Mucosa of rectum (tissue), 2 donors: Measurements from ENCODE around the gene TBC1D22A.

Source experiments
- H3K27ac ChIP-seq, 2 donors: one replicate each; pipeline ENCODE4 v1.7.0; 2013; ENCODE audit warnings: inconsistent platforms in 2 of 2, low read depth in 2 of 2, low read length in 2 of 2
- H3K27me3 ChIP-seq, 2 donors: one replicate each; pipeline ENCODE4 v1.7.0; 2013; ENCODE audit warnings: low read length in 2 of 2; ENCODE audit not compliant: control insufficient read depth in 2 of 2, insufficient read depth in 2 of 2
- H3K36me3 ChIP-seq, 2 donors: one replicate each; pipeline ENCODE4 v1.7.0; 2013; ENCODE audit warnings: low read length in 2 of 2; ENCODE audit not compliant: control insufficient read depth in 2 of 2, insufficient read depth in 2 of 2
- H3K4me1 ChIP-seq, 2 donors: one replicate each; pipeline ENCODE4 v1.7.0; 2013; ENCODE audit warnings: low read length in 2 of 2, mild to moderate bottlenecking in 1 of 2; ENCODE audit not compliant: control insufficient read depth in 2 of 2, insufficient read depth in 2 of 2
- H3K4me3 ChIP-seq, 2 donors: one replicate each; pipeline ENCODE4 v1.7.0; 2013; ENCODE audit warnings: low read length in 2 of 2
- H3K9ac ChIP-seq, 2 donors: one replicate each; pipeline ENCODE4 v1.7.0; 2013; ENCODE audit warnings: low read length in 2 of 2, low read depth in 1 of 2, mild to moderate bottlenecking in 1 of 2
- H3K9me3 ChIP-seq, 2 donors: one replicate each; pipeline ENCODE4 v1.7.0; 2013; ENCODE audit warnings: low read length in 2 of 2; ENCODE audit not compliant: control insufficient read depth in 2 of 2
- donor health status: healthy.
- donor health status: Normal muscosa, but diverticular disease.

The TBC1D22A gene

DNA sequence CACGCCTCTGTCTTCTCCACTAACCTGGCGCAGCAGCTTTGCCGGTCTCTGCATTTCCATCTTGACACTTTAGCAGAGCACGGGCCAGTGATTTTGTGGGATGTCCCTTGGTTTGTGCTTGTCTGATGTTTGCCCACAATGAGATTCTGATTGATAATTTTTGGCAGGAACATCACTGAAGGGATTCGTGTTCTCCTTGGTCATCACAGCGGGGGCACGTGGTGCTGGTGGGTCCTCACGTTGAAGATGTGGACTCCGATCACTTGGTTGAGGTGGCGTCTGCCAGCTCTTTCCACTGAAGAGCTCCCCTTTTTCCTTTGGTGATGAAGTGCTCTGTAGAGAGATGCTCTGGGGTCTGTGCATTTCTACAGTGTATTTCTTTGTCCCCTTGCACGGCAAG is 37.2 kb downstream of the TBC1D22A start:
- H3K9ac ChIP-seq: no peak overlapping the region
- no peak overlapping the region for H3K4me3 ChIP-seq
- H3K27ac ChIP-seq: no peak overlapping the region
- H3K9me3 ChIP-seq: no peaks in the 10 kb centered on the region
- H3K36me3 ChIP-seq: peaks cover 50 to 57% of the 10 kb centered on the region in 2 donors
- peaks cover 3 to 6% of the 10 kb centered on the region in 2 donors for H3K4me1 ChIP-seq
- no peaks in the 10 kb centered on the region for H3K27me3 ChIP-seq

GRCh38 chr22:46800102-46800857 is 37.8 kb downstream of the TBC1D22A start:
- no peak overlapping the region for H3K27ac ChIP-seq
- H3K9ac ChIP-seq: no peak overlapping the region
- H3K27me3 ChIP-seq: no peaks in the 10 kb centered on the region
- H3K9me3 ChIP-seq: no peaks in the 10 kb centered on the region
- no peak overlapping the region for H3K4me3 ChIP-seq
- peaks cover 49 to 59% of the 10 kb centered on the region in 2 donors for H3K36me3 ChIP-seq
- peaks cover 3 to 6% of the 10 kb centered on the region in 2 donors for H3K4me1 ChIP-seq

DNA sequence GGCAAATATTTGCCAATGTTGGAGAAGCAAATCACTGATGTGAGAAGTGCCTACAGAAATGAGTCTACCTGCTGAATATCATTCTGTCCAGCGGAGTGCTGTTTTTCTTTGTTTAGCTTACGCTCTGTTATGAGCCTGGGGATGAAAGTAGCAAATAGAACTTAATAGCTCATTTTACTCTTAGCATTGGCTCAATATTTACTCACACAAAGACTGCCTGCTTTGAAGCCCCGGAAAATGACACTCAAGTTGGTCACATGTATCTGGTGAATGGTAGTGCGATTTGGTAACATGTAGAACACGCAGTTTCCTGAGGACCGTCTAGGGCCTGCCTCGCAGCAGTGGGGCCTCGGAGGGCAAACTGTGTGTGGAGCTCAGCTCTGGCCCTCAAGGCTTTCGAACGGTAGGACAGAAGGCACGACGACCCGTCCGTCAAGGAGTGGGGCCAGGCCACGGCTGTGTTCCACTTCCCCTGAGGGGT is 38.9 kb downstream of the TBC1D22A start:
- Histone ChIP-seq H3K27me3 (no peaks in the 10 kb centered on the region), H3K4me3 (no peak overlapping the region), H3K36me3 (peaks cover 45 to 56% of the 10 kb centered on the region in 2 donors), H3K4me1 (peaks cover 3 to 6% of the 10 kb centered on the region in 2 donors), H3K9me3 (no peaks in the 10 kb centered on the region), H3K9ac (no peak overlapping the region), H3K27ac (no peak overlapping the region)

DNA sequence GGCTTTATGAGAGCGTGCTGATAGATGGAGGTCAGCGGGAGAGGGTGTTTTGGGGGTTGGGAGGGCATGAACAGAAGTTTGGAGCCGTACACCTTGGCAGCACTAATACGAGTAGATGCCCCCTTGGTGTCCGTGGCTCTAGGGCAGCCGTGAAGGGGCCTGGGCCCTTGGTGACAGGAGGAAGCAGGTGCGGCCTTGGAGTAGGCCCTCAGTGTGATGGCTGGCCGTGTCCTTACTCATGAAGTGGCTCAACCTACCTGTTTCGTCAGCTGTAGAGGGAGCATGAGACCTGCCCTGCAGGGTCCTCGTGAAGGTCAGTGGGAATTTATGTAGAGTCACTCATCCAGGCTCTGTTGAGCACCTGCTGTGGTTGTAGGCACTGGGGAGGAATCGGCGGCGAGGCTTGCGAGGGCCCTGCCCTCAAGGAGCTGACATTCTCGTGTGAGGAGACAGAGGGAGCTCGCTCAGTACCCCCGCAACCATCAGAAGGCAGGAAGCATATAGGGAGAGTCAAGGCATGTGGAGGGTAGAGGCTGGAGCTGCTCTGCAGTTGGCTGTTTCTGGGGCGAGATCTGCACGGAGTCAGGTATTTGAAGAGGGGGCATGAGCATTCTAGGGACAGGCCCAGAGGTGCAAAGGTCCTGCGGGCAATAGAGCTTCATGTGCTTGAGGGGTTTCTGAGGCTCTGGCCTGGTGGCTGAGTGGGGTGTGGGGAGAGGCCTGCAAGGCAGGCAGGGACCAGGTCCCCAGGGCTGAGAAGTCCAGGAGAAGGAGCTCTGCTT is 39.6 kb downstream of the TBC1D22A start:
- H3K27ac ChIP-seq: no peak overlapping the region
- no peaks in the 10 kb centered on the region for H3K9me3 ChIP-seq
- H3K4me3 ChIP-seq: no peak overlapping the region
- no peak overlapping the region for H3K9ac ChIP-seq
- peaks cover 46 to 57% of the 10 kb centered on the region in 2 donors for H3K36me3 ChIP-seq
- H3K27me3 ChIP-seq: no peaks in the 10 kb centered on the region
- H3K4me1 ChIP-seq: peaks cover 3 to 6% of the 10 kb centered on the region in 2 donors

- H3K4me1 ChIP-seq: peaks cover 3 to 6% of the 10 kb centered on the region in 2 donors
- H3K36me3 ChIP-seq: peaks cover 52 to 55% of the 10 kb centered on the region in 2 donors
- H3K9ac ChIP-seq: no peak overlapping the region
- H3K27me3 ChIP-seq: no peaks in the 10 kb centered on the region
- no peak overlapping the region for H3K27ac ChIP-seq
- H3K9me3 ChIP-seq: no peaks in the 10 kb centered on the region
- H3K4me3 ChIP-seq: no peak overlapping the region
Observed at GRCh38 chr22:46802608-46803027, 40.2 kb downstream of the TBC1D22A start.

DNA sequence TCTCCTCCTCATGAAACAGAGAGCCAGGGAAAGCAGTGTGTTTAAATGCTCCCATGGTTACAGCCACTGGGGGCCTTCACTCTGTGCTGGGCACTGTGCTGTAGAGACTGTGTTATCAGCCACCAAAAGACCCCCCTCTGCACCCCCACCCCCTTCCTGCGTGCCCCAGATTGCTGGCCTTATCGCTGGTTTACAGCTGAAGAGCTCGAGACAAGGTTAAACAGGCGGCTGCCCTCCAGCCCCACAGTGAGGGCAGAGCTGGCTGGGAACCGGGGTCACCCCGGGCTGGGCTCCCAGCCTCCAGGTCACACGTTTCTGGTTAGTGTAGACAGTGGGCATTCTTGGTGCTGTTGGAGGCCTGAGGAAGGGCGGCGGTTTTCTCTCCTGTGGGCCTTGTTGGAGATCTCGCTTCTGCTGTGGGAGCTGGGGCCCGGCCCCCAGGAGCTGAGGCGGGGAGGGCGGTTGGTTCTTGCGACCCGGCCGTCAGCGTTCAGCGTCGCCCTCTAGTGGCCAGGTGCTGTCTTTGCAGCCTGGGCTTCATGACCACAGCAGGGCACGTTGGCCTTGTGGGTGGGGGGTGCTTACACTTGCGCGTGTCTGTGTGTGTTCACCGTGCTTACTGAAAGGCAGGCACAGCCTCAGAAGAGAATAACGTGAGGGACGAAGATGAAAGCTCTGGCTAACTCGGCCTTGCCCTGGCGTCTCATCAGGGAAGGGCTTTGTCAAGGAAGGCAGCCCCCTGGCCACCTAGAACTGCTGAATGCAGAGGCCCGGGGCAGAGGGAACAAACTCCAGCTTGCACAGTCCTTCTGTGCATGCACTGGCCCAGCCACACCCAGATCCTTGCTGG is 40.8 kb downstream of the TBC1D22A start:
- H3K27ac ChIP-seq: no peak overlapping the region
- no peak overlapping the region for H3K9ac ChIP-seq
- no peaks in the 10 kb centered on the region for H3K9me3 ChIP-seq
- H3K4me1 ChIP-seq: peaks cover 3 to 6% of the 10 kb centered on the region in 2 donors
- H3K4me3 ChIP-seq: no peak overlapping the region
- peaks cover 47 to 52% of the 10 kb centered on the region in 2 donors for H3K36me3 ChIP-seq
- H3K27me3 ChIP-seq: no peaks in the 10 kb centered on the region

- Histone ChIP-seq H3K4me3 (no peak overlapping the region), H3K9me3 (no peaks in the 10 kb centered on the region), H3K36me3 (peaks cover 40 to 48% of the 10 kb centered on the region in 2 donors), H3K27me3 (no peaks in the 10 kb centered on the region), H3K9ac (no peak overlapping the region), H3K27ac (no peak overlapping the region), H3K4me1 (peaks cover 3 to 6% of the 10 kb centered on the region in 2 donors)
Observed at GRCh38 chr22:46803936-46804335, 41.5 kb downstream of the TBC1D22A start.

GRCh38 chr22:46806794-46807193 is 44.3 kb downstream of the TBC1D22A start:
- no peaks in the 10 kb centered on the region for H3K9me3 ChIP-seq
- H3K4me3 ChIP-seq: no peak overlapping the region
- H3K36me3 ChIP-seq: peaks cover 28 to 38% of the 10 kb centered on the region in 2 donors
- H3K27ac ChIP-seq: no peak overlapping the region
- H3K4me1 ChIP-seq: peaks cover 3 to 6% of the 10 kb centered on the region in 2 donors
- H3K27me3 ChIP-seq: no peaks in the 10 kb centered on the region
- H3K9ac ChIP-seq: no peak overlapping the region

GRCh38 chr22:46807458-46807857 is 45.0 kb downstream of the TBC1D22A start:
- Histone ChIP-seq H3K36me3 (peaks cover 24 to 38% of the 10 kb centered on the region in 2 donors), H3K27me3 (no peaks in the 10 kb centered on the region), H3K9me3 (no peaks in the 10 kb centered on the region), H3K4me1 (peaks cover 3 to 6% of the 10 kb centered on the region in 2 donors), H3K4me3 (no peak overlapping the region), H3K9ac (no peak overlapping the region), H3K27ac (no peak overlapping the region)
